Duodenal mucosa (tissue), 2 donors: ENCODE data around the gene CTU2.
"Not testable (repeated sequence)": the region's sequence is repeated elsewhere in the genome, so short reads cannot be mapped to it uniquely, and the experiment has no call there.

Source experiments
- H3K27ac ChIP-seq: one replicate; pipeline ENCODE4 v1.7.0; 2013; ENCODE audit warnings: low read depth, low read length
- H3K27me3 ChIP-seq, 2 donors: one replicate each; pipeline ENCODE4 v1.7.0; 2013; ENCODE audit warnings: low read length in 2 of 2, control low read depth in 1 of 2; ENCODE audit not compliant: insufficient read depth in 2 of 2, control insufficient read depth in 1 of 2
- H3K36me3 ChIP-seq, 2 donors: one replicate each; pipeline ENCODE4 v1.7.0; 2013; ENCODE audit warnings: low read length in 2 of 2, control low read depth in 1 of 2; ENCODE audit not compliant: insufficient read depth in 2 of 2, control insufficient read depth in 1 of 2
- H3K4me1 ChIP-seq, 2 donors: one replicate each; pipeline ENCODE4 v1.7.0; 2013; ENCODE audit warnings: low read length in 2 of 2, control low read depth in 1 of 2; ENCODE audit not compliant: insufficient read depth in 2 of 2, control insufficient read depth in 1 of 2
- H3K4me3 ChIP-seq, 2 donors: one replicate each; pipeline ENCODE4 v1.7.0; 2013; ENCODE audit warnings: low read length in 2 of 2, low read depth in 1 of 2
- H3K9ac ChIP-seq, 2 donors: one replicate each; pipeline ENCODE4 v1.7.0; 2013; ENCODE audit warnings: low read length in 2 of 2, low read depth in 1 of 2
- H3K9me3 ChIP-seq, 2 donors: one replicate each; pipeline ENCODE4 v1.7.0; 2013; ENCODE audit warnings: low read length in 2 of 2, control low read depth in 1 of 2; ENCODE audit not compliant: control insufficient read depth in 1 of 2

CTU2 gene

DNA sequence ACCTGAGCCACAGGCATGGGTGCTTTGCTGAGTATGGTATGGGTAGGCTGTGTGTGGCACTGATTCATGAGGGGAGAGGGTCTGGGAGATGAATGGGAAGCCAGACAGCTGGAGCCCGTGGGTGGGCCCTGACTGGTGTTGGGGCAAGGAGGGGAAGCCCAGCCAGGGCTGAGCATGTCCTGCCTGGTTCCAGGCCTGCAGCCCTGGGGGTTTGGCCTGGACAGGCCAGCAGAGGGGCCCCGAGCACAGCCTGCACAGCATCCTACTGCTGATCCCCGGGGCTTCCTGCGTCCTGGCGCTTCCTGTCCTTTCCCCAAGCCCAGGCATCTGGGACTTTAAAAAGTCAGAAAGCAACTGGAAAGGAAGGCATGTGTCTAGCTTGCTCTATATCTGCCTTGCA lies 38.8 kb upstream of the CTU2 start:
- H3K4me3 ChIP-seq: no peak overlapping the region
- H3K4me1 ChIP-seq: peaks cover 4 to 13% of the 10 kb centered on the region in 2 donors
- H3K9ac ChIP-seq: no peak overlapping the region
- H3K36me3 ChIP-seq: no peaks in the 10 kb centered on the region
- H3K9me3 ChIP-seq: no peaks in the 10 kb centered on the region
- H3K27ac ChIP-seq: no peak overlapping the region
- H3K27me3 ChIP-seq: no peaks in the 10 kb centered on the region

DNA sequence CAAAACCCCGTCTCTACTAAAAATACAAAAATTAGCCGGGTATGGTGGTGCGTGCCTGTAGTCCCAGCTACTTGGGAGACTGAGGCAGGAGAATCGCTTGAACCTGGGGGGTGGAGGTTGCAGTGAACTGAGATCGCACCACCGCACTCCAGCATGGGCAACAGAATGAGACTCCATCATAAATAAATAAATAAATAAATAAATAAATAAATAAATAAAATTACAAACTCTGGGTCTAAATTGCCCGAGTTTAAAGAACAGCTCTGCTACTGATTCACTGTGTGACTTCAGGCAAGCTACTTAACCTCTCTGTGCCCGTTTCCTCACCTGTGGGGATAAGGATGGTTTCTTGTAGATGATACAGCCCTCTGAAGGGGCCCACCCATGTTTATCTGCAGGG lies 36.8 kb upstream of the CTU2 start:
- not testable (repeated sequence) for H3K4me1 ChIP-seq, H3K36me3 ChIP-seq, H3K27ac ChIP-seq, H3K9me3 ChIP-seq, H3K9ac ChIP-seq, H3K27me3 ChIP-seq, H3K4me3 ChIP-seq

DNA sequence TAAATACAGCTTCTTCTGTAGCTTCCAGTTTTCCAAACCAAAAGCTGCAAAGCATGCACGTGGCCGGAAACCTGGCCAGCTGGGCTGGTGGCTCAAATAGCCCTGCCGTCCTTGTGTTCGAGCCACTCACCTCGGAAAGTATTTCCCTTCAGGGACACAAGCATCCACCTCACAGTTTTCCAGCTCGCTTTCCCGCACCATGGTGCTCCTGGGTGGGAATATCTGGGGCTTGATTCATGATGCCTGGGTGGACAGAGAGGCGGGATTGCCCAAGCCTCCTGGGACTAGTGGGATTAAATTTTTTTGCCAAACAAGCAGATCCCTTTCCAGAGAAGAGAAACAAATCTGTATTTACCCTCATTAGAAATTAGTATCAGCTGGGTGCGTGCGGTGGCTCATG lies 36.3 kb upstream of the CTU2 start:
- H3K4me3 ChIP-seq: no peak overlapping the region
- H3K4me1 ChIP-seq: peaks cover 3 to 4% of the 10 kb centered on the region in 2 donors
- no peak overlapping the region for H3K9ac ChIP-seq
- H3K9me3 ChIP-seq: no peaks in the 10 kb centered on the region
- H3K27ac ChIP-seq: no peak overlapping the region
- H3K27me3 ChIP-seq: no peaks in the 10 kb centered on the region
- H3K36me3 ChIP-seq: no peaks in the 10 kb centered on the region

- Histone ChIP-seq H3K9ac (no peak overlapping the region), H3K4me1 (no peaks in the 10 kb centered on the region), H3K4me3 (no peak overlapping the region), H3K27ac (no peak overlapping the region), H3K36me3 (no peaks in the 10 kb centered on the region), H3K9me3 (no peaks in the 10 kb centered on the region), H3K27me3 (no peaks in the 10 kb centered on the region)
Measured at GRCh38 chr16:88671806-88672205, 34.5 kb upstream of the CTU2 start.

GRCh38 chr16:88672776-88673175 lies 33.5 kb upstream of the CTU2 start:
- no peaks in the 10 kb centered on the region for H3K4me1 ChIP-seq

GRCh38 chr16:88673716-88674379 lies 32.5 kb upstream of the CTU2 start:
- Histone ChIP-seq H3K27ac (no peak overlapping the region), H3K4me1 (no peaks in the 10 kb centered on the region), H3K4me3 (no peak overlapping the region), H3K36me3 (peaks cover 0 to 3% of the 10 kb centered on the region in 2 donors), H3K27me3 (no peaks in the 10 kb centered on the region), H3K9ac (no peak overlapping the region), H3K9me3 (no peaks in the 10 kb centered on the region)

More at GRCh38 chr16:88672776-88673175, 33.5 kb upstream of the CTU2 start:
- Histone ChIP-seq H3K27me3 (no peaks in the 10 kb centered on the region), H3K9me3 (no peaks in the 10 kb centered on the region), H3K4me3 (no peak overlapping the region), H3K36me3 (peaks cover 0 to 3% of the 10 kb centered on the region in 2 donors), H3K27ac (no peak overlapping the region), H3K9ac (no peak overlapping the region)

GRCh38 chr16:88676502-88677242 lies 29.6 kb upstream of the CTU2 start:
- H3K36me3 ChIP-seq: peaks cover 0 to 3% of the 10 kb centered on the region in 2 donors
- no peaks in the 10 kb centered on the region for H3K27me3 ChIP-seq
- H3K4me1 ChIP-seq: peaks cover 0 to 12% of the 10 kb centered on the region in 2 donors
- no peak overlapping the region for H3K4me3 ChIP-seq
- no peaks in the 10 kb centered on the region for H3K9me3 ChIP-seq
- no peak overlapping the region for H3K27ac ChIP-seq
- H3K9ac ChIP-seq: no peak overlapping the region

GRCh38 chr16:88677721-88678120 lies 28.6 kb upstream of the CTU2 start:
- H3K27ac ChIP-seq: no peak overlapping the region
- peaks cover 0 to 3% of the 10 kb centered on the region in 2 donors for H3K36me3 ChIP-seq

GRCh38 chr16:88678224-88678979 lies 27.9 kb upstream of the CTU2 start:
- Histone ChIP-seq H3K36me3 (peaks cover 0 to 3% of the 10 kb centered on the region in 2 donors), H3K4me3 (no peak overlapping the region), H3K9ac (no peak overlapping the region), H3K27me3 (no peaks in the 10 kb centered on the region), H3K4me1 (peaks cover 7 to 20% of the 10 kb centered on the region in 2 donors), H3K9me3 (no peaks in the 10 kb centered on the region), H3K27ac (no peak overlapping the region)

More at GRCh38 chr16:88677721-88678120, 28.6 kb upstream of the CTU2 start:
- H3K9ac ChIP-seq: no peak overlapping the region
- H3K4me3 ChIP-seq: no peak overlapping the region
- no peaks in the 10 kb centered on the region for H3K27me3 ChIP-seq
- no peaks in the 10 kb centered on the region for H3K9me3 ChIP-seq
- peaks cover 7 to 20% of the 10 kb centered on the region in 2 donors for H3K4me1 ChIP-seq

- no peak overlapping the region for H3K27ac ChIP-seq
- peaks cover 14 to 32% of the 10 kb centered on the region in 2 donors for H3K4me1 ChIP-seq
- no peaks in the 10 kb centered on the region for H3K9me3 ChIP-seq
- peaks cover 0 to 3% of the 10 kb centered on the region in 2 donors for H3K36me3 ChIP-seq
- H3K9ac ChIP-seq: no peak overlapping the region
- peaks cover 4% of the 10 kb centered on the region in 2 donors for H3K27me3 ChIP-seq
- H3K4me3 ChIP-seq: no peak overlapping the region
Measured at GRCh38 chr16:88680554-88681083, 25.7 kb upstream of the CTU2 start.
